CD4-positive, alpha-beta T cell treated with Interleukin-4 for 1 hour (primary cell): Measurements from ENCODE around the gene EDA.
"Not testable (repeated sequence)": the region's sequence is repeated elsewhere in the genome, so short reads cannot be mapped to it uniquely, and the experiment has no call there.

Source experiments
- DNase-seq, 2 donors: peaks; one replicate each; pipeline ENCODE4 v3.0.0-alpha.2; 2020 to 2022

Gene EDA

DNA sequence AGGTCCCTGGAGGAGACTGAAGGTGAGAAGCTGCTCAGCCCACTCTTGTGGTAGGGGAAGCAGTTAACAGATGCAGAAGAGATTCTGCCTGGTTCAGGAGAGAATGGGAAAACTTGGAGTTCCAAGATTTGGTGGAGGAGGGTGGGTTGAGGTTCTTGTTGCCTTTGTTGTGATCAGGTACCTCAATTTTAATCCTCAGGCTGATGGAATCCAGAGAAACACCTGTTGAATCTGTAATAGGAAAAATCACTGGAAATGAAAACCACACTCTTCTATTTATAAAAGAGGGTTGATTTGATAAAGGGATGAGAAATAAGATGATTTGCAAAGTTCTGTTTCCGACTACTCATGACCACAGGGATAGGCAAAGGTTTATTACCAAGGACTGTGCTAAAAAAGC lies 132.1 kb downstream of the EDA start:
- no peak for DNase-seq

DNA sequence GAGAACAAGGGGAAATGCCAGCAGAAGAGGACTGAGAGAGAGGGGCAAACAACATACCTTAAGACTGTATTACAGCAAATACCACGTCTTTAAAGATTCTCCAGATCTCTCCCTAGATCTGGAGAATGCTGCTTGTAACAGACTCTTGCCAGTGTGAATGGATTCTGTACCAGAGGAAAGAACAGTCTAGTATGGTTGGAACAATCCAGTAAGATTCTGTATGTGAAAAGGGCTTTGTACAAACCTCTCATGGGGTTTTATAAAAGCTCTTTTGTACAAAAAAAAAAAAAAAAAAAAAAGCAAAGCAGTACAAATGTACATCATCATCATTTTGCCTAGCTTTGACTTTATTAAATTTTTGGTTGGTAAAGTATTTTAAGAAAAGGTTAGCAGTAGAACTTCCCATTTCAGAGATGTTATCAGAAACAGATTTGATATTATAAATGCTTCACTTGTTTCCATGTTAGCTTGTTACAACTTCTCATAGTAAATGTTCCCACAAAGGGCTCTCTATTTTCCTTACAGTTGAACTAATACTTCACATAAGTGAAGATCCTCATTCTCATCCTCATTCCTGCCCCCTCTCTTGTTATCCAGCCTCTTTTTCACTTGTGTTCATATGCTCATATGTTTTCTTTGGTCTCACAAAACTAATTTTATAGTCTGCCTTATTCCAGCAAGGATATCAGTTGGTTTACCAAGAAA lies 144.2 kb downstream of the EDA start:
- DNase-seq: no peak

GRCh38 chrX:69761633-69762032 lies 145.7 kb downstream of the EDA start:
- DNase-seq: no peak

DNA sequence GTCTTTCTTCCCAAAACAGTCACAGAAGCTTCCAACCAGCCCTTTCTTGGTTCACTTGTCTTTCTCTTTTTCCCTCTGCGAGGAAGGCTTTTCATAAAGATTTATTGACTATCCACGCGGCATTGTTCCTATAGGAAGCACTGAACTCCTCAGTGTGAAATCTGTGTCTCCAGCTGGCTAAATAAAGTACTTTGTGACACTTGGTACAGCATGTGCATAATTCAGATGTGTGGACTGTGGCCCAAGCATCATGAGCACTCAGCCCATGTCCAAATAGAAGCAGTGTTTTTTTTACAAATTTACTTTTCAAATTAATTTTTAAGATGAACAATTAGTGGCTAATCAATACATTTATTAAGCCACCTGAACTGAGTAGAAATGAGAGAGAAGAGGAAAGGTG lies 146.4 kb downstream of the EDA start:
- no peak for DNase-seq

DNA sequence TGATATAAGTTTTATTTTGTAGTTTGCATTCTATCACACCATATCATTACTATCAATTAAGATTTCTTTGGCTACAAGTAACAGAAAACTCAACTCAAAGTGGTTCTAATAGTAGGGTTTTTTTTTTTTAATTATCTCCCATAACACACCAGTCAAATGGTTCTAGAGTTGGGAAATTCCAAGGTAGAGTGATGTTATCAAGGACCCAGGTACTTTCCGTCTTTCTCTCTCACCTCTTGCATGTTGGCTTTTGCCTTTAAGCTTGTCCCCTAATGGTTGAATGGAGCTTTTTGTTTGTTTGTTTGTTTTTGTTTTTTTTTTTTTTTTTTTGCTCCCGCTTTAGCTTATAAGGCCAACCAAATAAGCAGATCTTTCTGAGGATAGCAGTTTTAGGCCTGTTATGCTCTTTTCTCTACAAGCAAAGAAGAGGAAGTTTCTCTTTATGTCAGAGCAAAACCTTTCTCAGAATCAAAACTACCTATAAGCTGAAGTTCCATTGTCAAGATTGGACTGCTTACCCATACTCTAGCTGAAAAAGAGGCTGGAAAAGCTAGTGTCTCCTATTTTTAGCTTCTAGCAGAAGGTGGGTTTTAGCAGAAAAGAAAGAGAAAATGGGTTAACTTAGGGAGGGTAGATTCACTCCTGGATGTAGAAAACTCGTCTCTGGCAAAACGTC lies 177.5 kb downstream of the EDA start:
- DNase-seq: no peak

DNA sequence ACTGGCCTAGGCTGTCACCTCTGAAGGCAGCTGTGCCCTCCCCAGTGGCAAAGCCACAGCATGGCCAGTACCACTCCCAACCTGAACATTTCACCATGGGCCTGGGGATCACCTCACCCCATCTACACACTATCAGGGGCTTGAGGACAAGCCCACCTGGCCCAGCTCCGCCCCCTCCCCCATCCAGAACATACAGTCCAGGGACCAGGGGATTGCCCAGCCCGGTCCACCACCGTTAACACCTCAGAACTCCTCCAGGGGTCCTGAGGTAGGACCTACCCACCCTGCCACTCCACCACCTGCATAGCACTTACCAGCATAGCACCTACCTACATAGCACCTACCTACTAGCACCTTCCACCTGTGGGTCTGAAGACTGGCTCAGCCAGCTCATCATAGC lies 179.8 kb downstream of the EDA start:
- no peak for DNase-seq

- DNase-seq: no peak
These were observed 191.5 kb downstream of the EDA start for GRCh38 chrX:69807400-69807799.

- DNase-seq: no peak
These were observed 192.5 kb downstream of the EDA start for GRCh38 chrX:69808375-69808774.

DNA sequence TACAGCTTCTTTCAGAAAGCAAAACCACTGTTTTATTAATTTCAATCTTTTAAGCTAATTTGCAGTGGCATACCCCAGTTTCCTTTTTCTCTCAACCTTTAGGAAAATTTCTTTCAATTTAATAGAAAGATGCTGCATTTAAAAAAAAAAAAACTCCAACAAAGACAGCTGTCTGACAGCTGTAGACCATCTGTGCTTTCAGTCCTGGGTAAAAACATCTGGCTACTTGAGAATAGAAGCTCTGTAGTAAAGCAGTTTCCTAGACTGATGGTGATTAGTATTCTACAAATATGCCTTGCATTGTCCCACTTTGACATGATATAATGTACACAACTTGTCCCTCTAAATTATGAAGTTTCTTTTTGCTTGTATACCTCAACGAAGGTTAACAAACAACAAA lies 197.8 kb downstream of the EDA start:
- DNase-seq: no peak

- DNase-seq: no peak
These were observed 199.2 kb downstream of the EDA start for GRCh38 chrX:69815063-69815462.

- DNase-seq: no peak
These were observed 199.6 kb downstream of the EDA start for GRCh38 chrX:69815519-69815918.

- DNase-seq: no peak
These were observed 228.7 kb downstream of the EDA start for GRCh38 chrX:69844636-69845035.

DNA sequence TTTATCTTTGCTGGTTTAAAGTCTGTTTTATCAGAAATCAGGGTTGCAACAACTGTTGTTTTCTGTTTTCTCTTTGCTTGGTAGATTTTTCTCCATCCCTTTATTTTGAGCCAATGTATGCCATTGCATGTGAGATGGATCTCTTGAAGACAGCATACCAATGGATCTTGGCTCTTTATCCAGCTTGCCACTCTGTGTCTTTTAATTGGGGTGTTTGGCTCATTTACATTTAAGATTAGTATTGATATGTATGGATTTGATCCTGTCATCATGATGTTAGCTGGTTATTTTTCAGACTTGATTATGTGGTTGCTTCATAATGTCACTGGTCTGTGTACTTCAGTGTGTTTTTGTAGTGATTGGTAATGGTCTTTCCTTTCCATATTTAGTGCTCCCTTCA lies 244.1 kb downstream of the EDA start:
- not testable (repeated sequence) for DNase-seq

DNA sequence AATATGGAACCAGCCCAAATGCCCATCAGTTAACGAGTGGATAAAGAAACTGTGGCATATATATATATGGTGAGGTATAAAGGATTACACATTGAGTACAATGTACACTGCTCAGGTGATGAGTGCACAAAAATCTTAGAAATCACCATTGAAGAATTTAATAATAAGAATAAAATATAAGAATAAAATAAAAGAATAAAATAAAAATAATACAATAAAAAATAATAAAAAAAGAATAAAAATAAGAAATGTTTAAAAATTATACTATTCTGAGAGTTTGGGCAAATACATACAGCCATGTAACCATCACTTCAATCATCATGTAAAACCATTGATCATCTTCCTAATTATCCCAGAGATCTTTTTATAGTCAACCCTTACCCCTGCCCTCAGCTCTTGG lies 260.3 kb downstream of the EDA start:
- no peak for DNase-seq

GRCh38 chrX:69884210-69884609 lies 268.3 kb downstream of the EDA start:
- DNase-seq: no peak

DNA sequence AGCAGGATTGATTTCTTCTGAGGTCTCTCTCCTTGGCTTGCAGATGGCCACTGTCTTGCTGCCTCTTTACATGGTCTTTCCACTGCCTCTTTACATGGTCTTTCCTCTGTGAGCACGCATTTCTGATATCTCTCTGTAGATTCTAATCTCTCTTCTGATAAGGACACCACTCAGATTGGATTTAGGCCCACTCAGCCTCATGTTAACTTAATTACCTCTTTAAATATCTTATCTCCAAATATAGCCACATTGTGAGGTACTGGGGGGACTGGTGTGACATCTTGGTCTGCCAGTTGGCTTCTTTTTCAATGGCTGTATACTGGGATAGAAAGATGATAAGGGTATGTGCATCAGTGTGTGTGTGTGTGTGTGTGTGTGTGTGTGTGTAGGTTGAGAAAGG lies 280.1 kb downstream of the EDA start:
- no peak for DNase-seq

DNA sequence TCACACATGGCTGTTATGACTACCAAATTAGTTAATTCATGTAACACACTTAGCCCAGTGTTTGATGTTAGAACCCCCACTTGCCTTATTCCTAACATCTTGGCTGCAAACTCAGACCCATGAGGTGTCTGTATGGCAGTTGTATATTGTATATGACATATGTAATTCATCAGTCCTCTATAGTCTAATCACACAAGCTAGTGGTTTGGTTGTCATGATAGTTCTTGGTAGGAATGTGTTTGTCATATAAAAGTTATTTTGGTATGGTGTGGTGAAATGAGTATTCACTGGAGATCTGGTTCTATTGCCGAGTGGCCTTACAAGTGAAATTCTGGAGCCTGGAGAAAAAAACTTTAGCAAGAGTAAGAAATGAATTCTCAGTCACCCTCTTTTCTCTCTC lies 284.6 kb downstream of the EDA start:
- no peak for DNase-seq

DNA sequence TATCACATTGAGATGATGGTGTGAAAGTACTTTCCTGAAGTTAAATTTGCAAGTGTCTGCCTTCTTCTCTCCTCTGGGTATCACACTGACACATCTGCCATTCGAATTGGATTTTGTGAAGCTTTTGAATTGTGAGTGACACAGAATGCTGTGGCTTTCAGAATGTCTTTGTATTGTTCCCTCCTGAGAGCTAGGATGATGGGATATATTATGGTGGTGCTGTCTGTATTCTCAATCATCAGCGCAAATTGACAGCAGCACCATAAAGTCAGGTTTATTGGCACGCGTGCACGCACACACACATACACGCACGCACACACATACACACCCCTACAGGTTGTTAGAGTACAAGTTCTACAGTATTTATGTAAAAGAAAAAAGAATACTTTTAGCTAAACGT lies 290.5 kb downstream of the EDA start:
- DNase-seq: no peak

DNA sequence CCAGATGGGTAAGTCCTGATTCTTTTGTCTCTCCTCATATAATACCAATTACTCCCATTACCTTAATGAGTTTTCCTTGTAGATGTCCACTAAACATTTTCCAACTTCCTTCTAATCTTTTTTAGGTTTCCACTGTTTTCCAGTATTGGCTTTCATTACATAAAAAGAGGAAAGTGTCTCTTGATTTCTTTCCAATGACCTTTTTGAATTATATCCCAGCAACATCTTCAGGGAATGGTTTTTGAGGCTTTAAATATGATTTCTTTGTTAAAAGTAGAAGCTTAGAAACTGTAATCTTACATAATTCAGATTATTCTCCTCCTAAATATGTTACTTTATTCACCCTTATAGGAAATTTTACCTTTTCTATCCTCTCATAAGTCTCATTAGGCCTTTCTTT lies 298.9 kb downstream of the EDA start:
- DNase-seq: no peak

DNA sequence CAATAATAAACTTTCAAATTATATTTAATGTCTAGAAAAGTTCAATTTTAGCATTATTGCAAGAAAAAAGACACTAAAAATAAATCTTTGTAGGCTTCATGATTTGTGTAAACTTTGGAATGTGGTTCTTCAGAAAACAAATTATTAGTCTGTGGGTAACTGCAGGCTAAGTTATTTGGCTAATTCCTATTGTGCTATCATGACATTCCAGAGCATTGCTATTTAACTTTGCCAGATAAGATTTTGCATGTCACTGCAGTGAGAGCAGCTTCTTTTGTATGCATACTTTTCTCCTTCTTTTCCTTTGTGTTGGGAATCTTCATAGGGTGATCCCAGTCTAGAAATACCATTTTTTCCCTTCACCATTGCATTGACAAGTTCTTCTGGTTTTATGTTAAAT lies 303.8 kb downstream of the EDA start:
- DNase-seq: no peak

DNA sequence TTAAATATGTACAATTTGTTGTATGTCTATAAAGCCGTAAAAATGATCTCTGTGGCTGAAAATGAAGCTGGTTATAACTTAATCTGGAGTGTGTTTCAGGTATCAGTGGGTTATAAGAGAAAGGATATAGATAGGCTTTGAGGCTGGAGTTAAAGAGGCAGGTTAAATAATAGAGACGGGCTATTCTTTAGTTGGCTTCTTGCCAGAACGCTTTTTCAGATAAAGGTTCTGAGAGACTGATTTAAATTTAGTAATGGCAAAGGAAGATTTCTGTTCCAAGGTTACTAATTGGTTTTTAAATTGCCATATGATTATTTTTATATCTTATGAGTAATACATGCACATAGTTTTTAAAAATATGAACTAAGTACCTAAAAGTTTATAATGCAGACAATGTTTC lies 316.4 kb downstream of the EDA start:
- DNase-seq: no peak

- DNase-seq: no peak
These were observed 332.4 kb downstream of the EDA start for GRCh38 chrX:69948276-69948797.

- no peak for DNase-seq
These were observed 335.8 kb downstream of the EDA start for GRCh38 chrX:69951753-69952152.

GRCh38 chrX:69959712-69960111 lies 343.8 kb downstream of the EDA start:
- no peak for DNase-seq
